Neuronal stem cell (in vitro differentiated cells): ENCODE results near the gene NF2.

Experiments used
- DNase-seq: peaks from one replicate; pipeline ENCODE4 v3.0.0-alpha.2; 2013; ENCODE audit warnings: low spot score
- H2AFZ ChIP-seq: one replicate; pipeline ENCODE4 v1.6.1; 2013; ENCODE audit warnings: mild to moderate bottlenecking, low read length, inconsistent platforms
- H2AK5ac ChIP-seq: 2 replicates; pipeline ENCODE4 v1.6.1; 2013; ENCODE audit warnings: low read depth, mild to moderate bottlenecking, inconsistent platforms, low read length, moderate library complexity, mixed read lengths
- H2BK120ac ChIP-seq: 2 replicates; pipeline ENCODE4 v1.6.1; 2013; ENCODE audit warnings: low read depth, mild to moderate bottlenecking, inconsistent platforms, low read length, moderate library complexity, mixed read lengths
- H2BK12ac ChIP-seq: one replicate; pipeline ENCODE4 v1.6.1; 2013; ENCODE audit warnings: low read length, inconsistent platforms
- H2BK15ac ChIP-seq: 2 replicates; pipeline ENCODE4 v1.6.1; 2013; ENCODE audit warnings: mild to moderate bottlenecking, low read length, inconsistent platforms, mixed read lengths
- H2BK5ac ChIP-seq: one replicate; pipeline ENCODE4 v1.6.1; 2013; ENCODE audit warnings: inconsistent platforms, mild to moderate bottlenecking, low read length, moderate library complexity
- H3K14ac ChIP-seq: one replicate; pipeline ENCODE4 v1.6.1; 2013; ENCODE audit warnings: low read length, inconsistent platforms
- H3K18ac ChIP-seq: 2 replicates; pipeline ENCODE4 v1.6.1; 2013; ENCODE audit warnings: low read length, inconsistent platforms
- H3K23ac ChIP-seq: 2 replicates; pipeline ENCODE4 v1.6.1; 2013; ENCODE audit warnings: low read depth, mild to moderate bottlenecking, mixed read lengths, low read length, inconsistent platforms; ENCODE audit not compliant: poor library complexity
- H3K27ac ChIP-seq: replicated peaks from 3 replicates; pipeline ENCODE4 v1.5.1; 2013; ENCODE audit warnings: low read length, inconsistent platforms
- H3K27me3 ChIP-seq, 3 experiments: 2 replicates each; pipeline ENCODE4 v1.6.1; 2013; ENCODE audit warnings: low read length in 3 of 3, mild to moderate bottlenecking in 2 of 3, inconsistent platforms in 1 of 3, low read depth in 1 of 3, mixed read lengths in 1 of 3, moderate library complexity in 1 of 3; ENCODE audit not compliant: control insufficient read depth in 3 of 3, insufficient read depth in 3 of 3
- H3K36me3 ChIP-seq, 2 donors: replicated peaks in 1 of 2; 2 replicates each; pipeline ENCODE4 v1.6.1; 2013; ENCODE audit warnings: low read length in 2 of 2; ENCODE audit not compliant: control insufficient read depth in 2 of 2, insufficient read depth in 2 of 2
- H3K4ac ChIP-seq: 2 replicates; pipeline ENCODE4 v1.6.1; 2013; ENCODE audit warnings: inconsistent platforms, mild to moderate bottlenecking, low read length, moderate library complexity
- H3K4me1 ChIP-seq, 2 donors: 1 replicate in 1 of 2; 2 replicates in 1 of 2; pipeline ENCODE4 v1.6.1; 2013; ENCODE audit warnings: low read length in 2 of 2, low read depth in 1 of 2; ENCODE audit not compliant: control insufficient read depth in 2 of 2, insufficient read depth in 1 of 2
- H3K4me2 ChIP-seq: one replicate; pipeline ENCODE4 v1.6.1; 2013; ENCODE audit warnings: mild to moderate bottlenecking, low read length, inconsistent platforms; ENCODE audit not compliant: insufficient read depth, poor library complexity, severe bottlenecking
- H3K4me3 ChIP-seq, 2 donors: 2 replicates each; pipeline ENCODE4 v1.5.1; 2013; ENCODE audit warnings: low read length in 2 of 2, mild to moderate bottlenecking in 2 of 2, inconsistent platforms in 1 of 2, moderate library complexity in 1 of 2
- H3K79me1 ChIP-seq: one replicate; pipeline ENCODE4 v1.6.1; 2013; ENCODE audit warnings: low read depth, mild to moderate bottlenecking, inconsistent platforms, low read length, moderate library complexity
- H3K9ac ChIP-seq: one replicate; pipeline ENCODE4 v1.6.1; 2013; ENCODE audit warnings: mild to moderate bottlenecking, low read depth, low read length, inconsistent platforms; ENCODE audit not compliant: poor library complexity
- H3K9me3 ChIP-seq, 2 donors: replicated peaks in 1 of 2; 2 replicates each; pipeline versions ENCODE3 to v1.6.1; 2013; ENCODE audit warnings: low read length in 2 of 2, mild to moderate bottlenecking in 2 of 2, inconsistent platforms in 1 of 2, low read depth in 1 of 2, mixed read lengths in 1 of 2, moderate library complexity in 1 of 2; ENCODE audit not compliant: control insufficient read depth in 2 of 2, insufficient read depth in 1 of 2
- H4K8ac ChIP-seq: one replicate; pipeline ENCODE4 v1.6.1; 2013; ENCODE audit warnings: low read depth, mild to moderate bottlenecking, inconsistent platforms, low read length, moderate library complexity
- H4K91ac ChIP-seq: one replicate; pipeline ENCODE4 v1.6.1; 2013; ENCODE audit warnings: low read length, low read depth, mild to moderate bottlenecking, inconsistent platforms; ENCODE audit not compliant: poor library complexity
- WGBS, 2 donors: extraction: QIAGEN DNeasy Blood & Tissue Kit; methylation state at CpG; one replicate each; pipeline ENCODE4 v1.1.7; 2013; ENCODE audit warnings: missing lambda C conversion rate in 2 of 2, mixed read lengths in 1 of 2; ENCODE audit not compliant: insufficient read length in 2 of 2, insufficient replicate concordance in 1 of 2; ENCODE audit errors: extremely low coverage in 2 of 2; 5-methylcytosine and 5-hydroxymethylcytosine counted together

The NF2 gene

GRCh38 chr22:29692327-29692640 is 88.9 kb downstream of the NF2 start:
- Histone ChIP-seq H2AFZ (no peak overlapping the region), H3K14ac (no peak overlapping the region), H2BK120ac (no peak overlapping the region), H3K36me3 (peaks cover 2 to 42% of the 10 kb centered on the region in 2 donors), H3K27ac (no peak overlapping the region), H3K27me3 (no peaks in the 10 kb centered on the region), H4K91ac (no peak overlapping the region), H2AK5ac (no peak overlapping the region), H3K79me1 (no peaks in the 10 kb centered on the region), H3K9ac (no peak overlapping the region), H4K8ac (no peak overlapping the region), H2BK12ac (no peak overlapping the region), H3K4ac (no peak overlapping the region), H3K23ac (peak overlapping the region; percentile 40), H3K18ac (peak overlapping the region; percentile 46), H3K4me2 (no peak overlapping the region), H3K4me1 (peaks cover 13 to 25% of the 10 kb centered on the region in 2 donors), H3K4me3 (no peak overlapping the region), H2BK5ac (no peak overlapping the region), H2BK15ac (no peak overlapping the region), H3K9me3 (no peaks in the 10 kb centered on the region)
- WGBS, 2 donors, result no CpG with 5 or more reads among the region's 4 CpGs
- no peak for DNase-seq

- Histone ChIP-seq H3K27me3 (no peaks in the 10 kb centered on the region), H4K8ac (no peak overlapping the region), H3K36me3 (peaks cover 2 to 48% of the 10 kb centered on the region in 2 donors), H3K9ac (no peak overlapping the region), H3K79me1 (no peaks in the 10 kb centered on the region), H3K23ac (no peak overlapping the region), H3K18ac (no peak overlapping the region), H3K14ac (no peak overlapping the region), H3K4me2 (no peak overlapping the region), H2BK15ac (no peak overlapping the region), H2AFZ (no peak overlapping the region), H3K27ac (no peak overlapping the region), H3K4me1 (peaks cover 13 to 23% of the 10 kb centered on the region in 2 donors), H3K9me3 (no peaks in the 10 kb centered on the region), H2BK120ac (no peak overlapping the region), H3K4ac (no peak overlapping the region), H2BK12ac (no peak overlapping the region), H2AK5ac (no peak overlapping the region), H4K91ac (no peak overlapping the region), H3K4me3 (no peak overlapping the region), H2BK5ac (no peak overlapping the region)
- WGBS, 2 donors, result no CpG with 5 or more reads among the region's 8 CpGs
- DNase-seq, result no peak
Measured at GRCh38 chr22:29693161-29693560, 89.7 kb downstream of the NF2 start.

GRCh38 chr22:29693671-29694070 is 90.2 kb downstream of the NF2 start:
- Histone ChIP-seq H2BK15ac (no peak overlapping the region), H3K18ac (no peak overlapping the region), H3K4me1 (peaks cover 13 to 23% of the 10 kb centered on the region in 2 donors), H2BK120ac (no peak overlapping the region), H3K4me2 (no peak overlapping the region), H3K9ac (no peak overlapping the region), H3K27ac (no peak overlapping the region), H3K4ac (no peak overlapping the region), H2AFZ (no peak overlapping the region), H3K23ac (peak overlapping the region; percentile 16), H2AK5ac (no peak overlapping the region), H3K4me3 (no peak overlapping the region), H3K27me3 (no peaks in the 10 kb centered on the region), H3K36me3 (peaks cover 2 to 48% of the 10 kb centered on the region in 2 donors), H4K91ac (no peak overlapping the region), H3K14ac (no peak overlapping the region), H2BK12ac (no peak overlapping the region), H3K9me3 (no peaks in the 10 kb centered on the region), H4K8ac (no peak overlapping the region), H3K79me1 (no peaks in the 10 kb centered on the region), H2BK5ac (no peak overlapping the region)
- no peak for DNase-seq
- no CpG with 5 or more reads among the region's 9 CpGs for WGBS, 2 donors

GRCh38 chr22:29695129-29695926 is 91.9 kb downstream of the NF2 start:
- peaks cover 2 to 48% of the 10 kb centered on the region in 2 donors for H3K36me3 ChIP-seq
- H4K8ac ChIP-seq, result peak overlapping the region; percentile 43
- no peak overlapping the region for H2AK5ac ChIP-seq
- H3K4me1 ChIP-seq, result peaks cover under 1 to 11% of the 10 kb centered on the region in 2 donors
- no CpG with 5 or more reads among the region's 33 CpGs for WGBS, 2 donors
- no peak overlapping the region for H2BK120ac ChIP-seq
- DNase-seq, result no peak
- H3K4me2 ChIP-seq, result no peak overlapping the region
- H3K9me3 ChIP-seq, result no peaks in the 10 kb centered on the region
- peak overlapping the region; percentile 82 for H2BK5ac ChIP-seq
- no peak overlapping the region for H2AFZ ChIP-seq
- no peaks in the 10 kb centered on the region for H3K27me3 ChIP-seq
- no peak overlapping the region for H2BK12ac ChIP-seq
- no peak overlapping the region for H3K23ac ChIP-seq
- H3K27ac ChIP-seq, result no peak overlapping the region
- no peak overlapping the region for H4K91ac ChIP-seq
- H2BK15ac ChIP-seq, result no peak overlapping the region
- H3K4me3 ChIP-seq, result no peak overlapping the region
- H3K18ac ChIP-seq, result peak overlapping the region; percentile 64
- no peaks in the 10 kb centered on the region for H3K79me1 ChIP-seq
- H3K14ac ChIP-seq, result no peak overlapping the region
- no peak overlapping the region for H3K4ac ChIP-seq
- H3K9ac ChIP-seq, result no peak overlapping the region
